HepG2 (cell line): Measurements from ENCODE around the gene PC. TPM values are rescaled to one million over a fixed set of nuclear protein-coding genes. Genes with fewer than 3 reads are reported as not detected.

Experiments used
- ATAC-seq: fragments of 200-7000 bp; cut with Tn5 transposase; 3 replicates; pipeline ENCODE4 v1.9.1; 2020; ENCODE audit warnings: mild to moderate bottlenecking, moderate library complexity
- BruUV-seq: library from RNA; stranded (reverse); fragments of 400-500 nt; replicated peaks from 2 replicates; lab custom pipeline; 2021; lab: Mats Ljungman, UMichigan
- CTCF ChIA-PET: fragments of 300-600 bp; formaldehyde crosslinking; extraction: SDS; loops from one replicate; lab custom pipeline; 2021; ENCODE audit warnings: low total read pairs, inconsistent platforms, low intra/inter-chr PET ratio; lab: Yijun Ruan, JAX
- POLR2A ChIA-PET: fragments of 350-600 bp; sonication (Branson Sonifier 250); formaldehyde crosslinking; loops from one replicate; lab custom pipeline; 2020; ENCODE audit warnings: antibody characterized with exemption, inconsistent platforms; lab: Yijun Ruan, JAX
- DNase-seq: peaks from one replicate; pipeline ENCODE4 v3.0.0-alpha.2; 2015; ENCODE audit warnings: low spot score
- FAIRE-seq: peaks from 3 replicates; lab custom pipeline; 2011; peaks lifted over from hg19 to GRCh38; lab: Jason Lieb, UNC
- H2AFZ ChIP-seq: one replicate; pipeline ENCODE4 v1.6.1; 2011; ENCODE audit warnings: low read length, inconsistent platforms
- H3K27ac ChIP-seq: fragments of 300-600 bp; 3 replicates; pipeline ENCODE4 v1.8.0; 2011; ENCODE audit warnings: mixed run types, mild to moderate bottlenecking, mixed read lengths, low read length, inconsistent platforms; ENCODE audit not compliant: insufficient read depth; ENCODE audit errors: extremely low read length
- H3K27me3 ChIP-seq, 2 experiments: fragments of 200-600 bp in 1 of 2; 2 replicates in 1 of 2; 3 replicates in 1 of 2; pipeline versions ENCODE4 v1.6.0 to v1.8.0; 2011; ENCODE audit warnings: low read length in 2 of 2, mild to moderate bottlenecking in 2 of 2, moderate library complexity in 2 of 2, inconsistent platforms in 1 of 2; ENCODE audit not compliant: insufficient read depth in 2 of 2, control insufficient read depth in 1 of 2
- H3K36me3 ChIP-seq, 2 experiments: fragments of 200-600 bp in 1 of 2; replicated peaks in 1 of 2; 2 replicates in 1 of 2; 3 replicates in 1 of 2; pipeline versions ENCODE4 v1.5.1 to v1.8.0; 2011; ENCODE audit warnings: low read length in 2 of 2, inconsistent platforms in 1 of 2; ENCODE audit not compliant: insufficient read depth in 2 of 2, control insufficient read depth in 1 of 2
- H3K4me1 ChIP-seq: 2 replicates; pipeline ENCODE4 v1.5.1; 2012; ENCODE audit warnings: low read length, inconsistent platforms; ENCODE audit not compliant: insufficient read depth
- H3K4me2 ChIP-seq: 2 replicates; pipeline ENCODE4 v1.6.0; 2011; ENCODE audit warnings: low read depth, low read length, inconsistent platforms
- H3K4me3 ChIP-seq, 3 experiments: fragments of 200-600 bp in 1 of 3; sonication (generic), shearing (Covaris generic) in 1 of 3; replicated peaks in 1 of 3; 2 replicates each; pipeline ENCODE4 v1.5.1; 2011 to 2016; ENCODE audit warnings: low read length in 3 of 3, inconsistent platforms in 2 of 3, low read depth in 2 of 3, mild to moderate bottlenecking in 2 of 3, control low read depth in 1 of 3, mixed read lengths in 1 of 3; ENCODE audit not compliant: insufficient read depth in 1 of 3
- H3K79me2 ChIP-seq: one replicate; pipeline ENCODE4 v1.6.1; 2011; ENCODE audit warnings: low read length, inconsistent platforms; ENCODE audit not compliant: insufficient read depth
- H3K9ac ChIP-seq: 2 replicates; pipeline ENCODE4 v1.6.0; 2011; ENCODE audit warnings: mild to moderate bottlenecking, low read depth, low read length, inconsistent platforms; ENCODE audit not compliant: insufficient read depth
- H3K9me3 ChIP-seq: 2 replicates; pipeline ENCODE4 v1.5.1; 2012; ENCODE audit warnings: mild to moderate bottlenecking, low read length
- H4K20me1 ChIP-seq: 2 replicates; pipeline ENCODE4 v1.6.0; 2011; ENCODE audit warnings: inconsistent platforms, mild to moderate bottlenecking, low read length, moderate library complexity; ENCODE audit not compliant: insufficient read depth
- AFF4 ChIP-seq: sonication (generic); formaldehyde crosslinking; IDR thresholded peaks from 2 replicates; pipeline ENCODE4 v1.4.0; 2020; ENCODE audit warnings: missing genetic modification reagents
- FOSL1 ChIP-seq: sonication (generic); formaldehyde crosslinking; IDR thresholded peaks from 2 replicates; pipeline ENCODE4 v1.9.0; 2021; ENCODE audit warnings: missing genetic modification reagents, borderline replicate concordance
- FOSL2 ChIP-seq: sonication (generic); formaldehyde crosslinking; IDR thresholded peaks from 2 replicates; pipeline ENCODE4 v1.4.0; 2020; ENCODE audit warnings: missing genetic modification reagents
- FOXA1 ChIP-seq, 2 experiments: fragments of 450-650 bp in 1 of 2; sonication (generic) in 1 of 2; formaldehyde crosslinking in 1 of 2; IDR thresholded peaks; 2 replicates each; pipeline versions ENCODE4 v1.4.0 to v1.6.1; 2016 to 2020; ENCODE audit warnings: missing genetic modification reagents in 1 of 2
- FOXA3 ChIP-seq: IDR thresholded peaks from 2 replicates; pipeline ENCODE4 v1.6.1; 2016; ENCODE audit warnings: missing genetic modification reagents, missing compliant biosample characterization
- GPBP1L1 ChIP-seq: sonication (generic); formaldehyde crosslinking; IDR thresholded peaks from 2 replicates; pipeline ENCODE4 v1.5.0; 2020; ENCODE audit warnings: mild to moderate bottlenecking, missing genetic modification reagents
- ONECUT2 ChIP-seq: sonication (generic); formaldehyde crosslinking; IDR thresholded peaks from 2 replicates; pipeline ENCODE4 v1.4.0; 2020; ENCODE audit warnings: missing genetic modification reagents
- THYN1 ChIP-seq: sonication (generic); formaldehyde crosslinking; IDR thresholded peaks from 2 replicates; pipeline ENCODE4 v1.8.1; 2023; ENCODE audit warnings: low read depth, mild to moderate bottlenecking, moderate library complexity, missing genetic modification reagents, borderline replicate concordance
- WGBS: methylation state at CpG from one replicate; pipeline ENCODE4 v1.1.6; 2017; ENCODE audit warnings: low lambda C conversion rate; 5-methylcytosine and 5-hydroxymethylcytosine counted together
- in situ Hi-C: cut with HindIII; loops from 2 replicates; pipeline ENCODE4 v1.10.0; 2017; ENCODE audit warnings: low pct_unique_long_range_greater_than_20kb; ENCODE audit not compliant: extremely low pct_ligation_motif_present
- intact Hi-C: fragments of 100-400 bp; cut with micrococcal nuclease; formaldehyde crosslinking; loops from one replicate; pipeline ENCODE4 v1.10.0; 2022; ENCODE audit not compliant: unreplicated experiment
- polyA plus RNA-seq, 8 experiments: library from polyadenylated mRNA; depleted of rRNA in 3 of 8; stranded (reverse) in 7 of 8; unstranded in 1 of 8; fragments of >200 nt; fragmentation: Illumina TruSeq in 4 of 8; extraction: Trizol in 4 of 8; gene quantifications; 2 replicates each; pipeline versions ENCODE4 v1.2.1 to v1.2.3, GENCODE V29; 2011 to 2016; ENCODE audit warnings: low read depth in 4 of 8, missing spikeins in 1 of 8, mixed read lengths in 1 of 8; ENCODE audit not compliant: insufficient read depth in 1 of 8
- total RNA-seq, 5 experiments: library from RNA; depleted of rRNA; stranded (reverse); fragments of >200 nt; fragmentation: Illumina TruSeq; extraction: Trizol; gene quantifications; 2 replicates each; pipeline ENCODE4 v1.2.3, GENCODE V29; 2016; ENCODE audit warnings: low read depth in 1 of 5
- TF ChIP-seq, protein P1 (sequence below): IDR thresholded peaks from 2 replicates; pipeline ENCODE4 v1.4.0; 2020; ENCODE audit warnings: mild to moderate bottlenecking, missing genetic modification reagents

PC gene
- total and polyA plus RNA-seq, 2 of the 13 experiments (the other 11 are each of a cell fraction or from before 2014, with no cell fraction given): 29.0 to 39.0 TPM

DNA sequence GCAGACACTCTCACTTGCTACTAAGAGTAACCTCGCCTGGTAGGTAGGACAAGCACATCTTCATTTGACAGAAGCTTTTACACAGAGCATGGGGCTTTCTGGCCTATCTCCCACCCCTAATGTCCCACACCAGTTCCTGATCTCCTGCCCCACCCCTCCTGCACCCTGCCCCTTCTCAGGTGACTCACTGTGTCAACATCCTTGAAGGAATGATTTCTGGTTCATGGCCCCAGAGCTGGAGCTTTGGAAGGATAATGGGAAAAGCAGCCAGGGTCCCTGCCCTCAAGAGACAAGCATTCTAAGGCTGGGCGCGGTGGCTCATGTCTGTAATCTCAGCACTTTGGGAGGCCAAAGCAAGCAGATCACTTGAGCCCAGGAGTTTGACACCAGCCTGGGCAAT is 54.1 kb downstream of the PC start:
- intact Hi-C loops: no loop called here
- H3K4me1 ChIP-seq: peaks cover 80% of the 10 kb centered on the region
- BruUV-seq: no TSS peak
- ATAC-seq: no peak
- H2AFZ ChIP-seq: no peak overlapping the region
- H3K9ac ChIP-seq: no peak overlapping the region
- DNase-seq: no peak
- TF ChIP-seq THYN1 (CRISPR knock-in tag) (no peak), ONECUT2 (CRISPR knock-in tag) (no peak), GPBP1L1 (CRISPR knock-in tag) (no peak), FOXA3 (CRISPR knock-in tag) (0 out of 2 replicates have a peak, but pooled peaks have one; percentile 31), AFF4 (no peak), FOSL1 (peak; percentile 57; the same call in 1 of the 2 replicates), FOXA1 (IDR thresholded peaks at IDR 0.05) (no peak), FOXA1 (CRISPR knock-in tag; IDR thresholded peaks at IDR 0.05) (0 out of 2 replicates have a peak, but pooled peaks have one; percentile 14), FOSL2 (CRISPR knock-in tag) (peak; percentile 78)
- TF ChIP-seq, protein P1, sequence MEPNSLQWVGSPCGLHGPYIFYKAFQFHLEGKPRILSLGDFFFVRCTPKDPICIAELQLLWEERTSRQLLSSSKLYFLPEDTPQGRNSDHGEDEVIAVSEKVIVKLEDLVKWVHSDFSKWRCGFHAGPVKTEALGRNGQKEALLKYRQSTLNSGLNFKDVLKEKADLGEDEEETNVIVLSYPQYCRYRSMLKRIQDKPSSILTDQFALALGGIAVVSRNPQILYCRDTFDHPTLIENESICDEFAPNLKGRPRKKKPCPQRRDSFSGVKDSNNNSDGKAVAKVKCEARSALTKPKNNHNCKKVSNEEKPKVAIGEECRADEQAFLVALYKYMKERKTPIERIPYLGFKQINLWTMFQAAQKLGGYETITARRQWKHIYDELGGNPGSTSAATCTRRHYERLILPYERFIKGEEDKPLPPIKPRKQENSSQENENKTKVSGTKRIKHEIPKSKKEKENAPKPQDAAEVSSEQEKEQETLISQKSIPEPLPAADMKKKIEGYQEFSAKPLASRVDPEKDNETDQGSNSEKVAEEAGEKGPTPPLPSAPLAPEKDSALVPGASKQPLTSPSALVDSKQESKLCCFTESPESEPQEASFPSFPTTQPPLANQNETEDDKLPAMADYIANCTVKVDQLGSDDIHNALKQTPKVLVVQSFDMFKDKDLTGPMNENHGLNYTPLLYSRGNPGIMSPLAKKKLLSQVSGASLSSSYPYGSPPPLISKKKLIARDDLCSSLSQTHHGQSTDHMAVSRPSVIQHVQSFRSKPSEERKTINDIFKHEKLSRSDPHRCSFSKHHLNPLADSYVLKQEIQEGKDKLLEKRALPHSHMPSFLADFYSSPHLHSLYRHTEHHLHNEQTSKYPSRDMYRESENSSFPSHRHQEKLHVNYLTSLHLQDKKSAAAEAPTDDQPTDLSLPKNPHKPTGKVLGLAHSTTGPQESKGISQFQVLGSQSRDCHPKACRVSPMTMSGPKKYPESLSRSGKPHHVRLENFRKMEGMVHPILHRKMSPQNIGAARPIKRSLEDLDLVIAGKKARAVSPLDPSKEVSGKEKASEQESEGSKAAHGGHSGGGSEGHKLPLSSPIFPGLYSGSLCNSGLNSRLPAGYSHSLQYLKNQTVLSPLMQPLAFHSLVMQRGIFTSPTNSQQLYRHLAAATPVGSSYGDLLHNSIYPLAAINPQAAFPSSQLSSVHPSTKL (CRISPR knock-in tag): 0 out of 2 replicates have a peak, but pooled peaks have one; percentile 3
- TF ChIP-seq, all 625 proteins: peak for 5
- H4K20me1 ChIP-seq: no peaks in the 10 kb centered on the region
- H3K27ac ChIP-seq: peak overlapping the region; percentile 35
- 91% methylated on average over 3 of the region's 3 CpGs for WGBS
- no peak for FAIRE-seq
- H3K9me3 ChIP-seq: no peaks in the 10 kb centered on the region
- peak overlapping the region; percentile 38 for H3K4me2 ChIP-seq
- in situ Hi-C loops: no loop called here
- no peaks in the 10 kb centered on the region for H3K36me3 ChIP-seq
- H3K27me3 ChIP-seq: no peaks in the 10 kb centered on the region
- POLR2A ChIA-PET: interaction anchor here (0.8 to 1.5 kb wide), 3 partner anchors 13 to 67 kb away, joined by 3 to 5 read pairs (median 3); partner anchors contain the start of gene PC
- peak overlapping the region in 1 of 3 experiments; percentile 4; a peak in 1 of 6 replicates for H3K4me3 ChIP-seq
- CTCF ChIA-PET: no interaction called here
- peaks cover 66% of the 10 kb centered on the region for H3K79me2 ChIP-seq
